GM23338 (cell line): ENCODE data around the gene UBLCP1.

Experiments used
- EZH2 ChIP-seq: fragments of 200-600 bp; sonication (generic); IDR thresholded peaks from one replicate; pipeline ENCODE4 v1.8.0; 2017; ENCODE audit warnings: antibody characterized with exemption, mild to moderate bottlenecking, low read depth; ENCODE audit not compliant: unreplicated experiment
- JUNB ChIP-seq: IDR thresholded peaks from one replicate; pipeline ENCODE4 v1.6.1; 2016; ENCODE audit warnings: antibody characterized with exemption; ENCODE audit not compliant: unreplicated experiment
- POLR2AphosphoS5 ChIP-seq: IDR thresholded peaks from 2 replicates; pipeline ENCODE4 v1.6.1; 2016; ENCODE audit warnings: antibody characterized with exemption, low read depth
- TF ChIP-seq, protein P1 (sequence below), 2 experiments: fragments of 200-600 bp in 1 of 2; sonication (generic) in 1 of 2; conservative IDR thresholded peaks; 2 replicates each; pipeline versions ENCODE4 v1.5.1 to v1.6.1; 2016 to 2017; ENCODE audit warnings: antibody characterized with exemption in 2 of 2, low read depth in 2 of 2, mild to moderate bottlenecking in 2 of 2, moderate library complexity in 1 of 2
- TF ChIP-seq, protein P2 (sequence below): IDR thresholded peaks from one replicate; pipeline ENCODE4 v1.6.1; 2018; ENCODE audit warnings: antibody characterized with exemption; ENCODE audit not compliant: unreplicated experiment

DNA sequence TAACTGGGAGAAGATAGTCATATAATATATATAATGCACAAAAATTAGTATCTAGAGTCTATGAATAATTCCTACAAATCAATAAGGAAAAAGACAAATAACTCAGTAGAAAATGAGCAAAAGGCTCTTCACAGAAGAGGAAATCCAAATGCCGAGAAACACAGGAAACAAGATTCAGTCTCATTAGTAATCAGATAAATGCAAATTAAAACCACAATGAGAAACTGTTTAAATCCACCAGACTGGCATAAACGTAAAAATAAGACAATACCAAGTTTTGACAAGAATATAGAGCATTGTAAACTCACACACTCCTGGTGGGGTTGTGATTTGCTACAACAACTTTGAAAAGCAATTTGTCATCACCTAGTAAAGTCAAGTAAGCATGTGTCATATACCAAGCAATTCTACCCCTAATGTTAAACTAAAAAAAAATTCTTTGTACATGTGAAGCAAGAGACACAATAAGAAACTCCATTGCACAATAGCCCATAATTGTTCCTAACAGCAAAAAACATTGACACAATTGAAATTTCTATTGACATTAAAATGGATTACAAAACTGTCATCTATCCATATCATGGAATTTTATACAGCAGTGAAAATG, 21.0 kb upstream of the UBLCP1 start:
- TF ChIP-seq, protein P1, sequence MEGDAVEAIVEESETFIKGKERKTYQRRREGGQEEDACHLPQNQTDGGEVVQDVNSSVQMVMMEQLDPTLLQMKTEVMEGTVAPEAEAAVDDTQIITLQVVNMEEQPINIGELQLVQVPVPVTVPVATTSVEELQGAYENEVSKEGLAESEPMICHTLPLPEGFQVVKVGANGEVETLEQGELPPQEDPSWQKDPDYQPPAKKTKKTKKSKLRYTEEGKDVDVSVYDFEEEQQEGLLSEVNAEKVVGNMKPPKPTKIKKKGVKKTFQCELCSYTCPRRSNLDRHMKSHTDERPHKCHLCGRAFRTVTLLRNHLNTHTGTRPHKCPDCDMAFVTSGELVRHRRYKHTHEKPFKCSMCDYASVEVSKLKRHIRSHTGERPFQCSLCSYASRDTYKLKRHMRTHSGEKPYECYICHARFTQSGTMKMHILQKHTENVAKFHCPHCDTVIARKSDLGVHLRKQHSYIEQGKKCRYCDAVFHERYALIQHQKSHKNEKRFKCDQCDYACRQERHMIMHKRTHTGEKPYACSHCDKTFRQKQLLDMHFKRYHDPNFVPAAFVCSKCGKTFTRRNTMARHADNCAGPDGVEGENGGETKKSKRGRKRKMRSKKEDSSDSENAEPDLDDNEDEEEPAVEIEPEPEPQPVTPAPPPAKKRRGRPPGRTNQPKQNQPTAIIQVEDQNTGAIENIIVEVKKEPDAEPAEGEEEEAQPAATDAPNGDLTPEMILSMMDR (conservative IDR thresholded peaks at IDR 0.05; ENCODE audit: low read depth in 2 of 2) = no peak
- TF ChIP-seq POLR2AphosphoS5 = no peak
- no peak for TF ChIP-seq JUNB
- no peak for TF ChIP-seq EZH2
- TF ChIP-seq, protein P2, sequence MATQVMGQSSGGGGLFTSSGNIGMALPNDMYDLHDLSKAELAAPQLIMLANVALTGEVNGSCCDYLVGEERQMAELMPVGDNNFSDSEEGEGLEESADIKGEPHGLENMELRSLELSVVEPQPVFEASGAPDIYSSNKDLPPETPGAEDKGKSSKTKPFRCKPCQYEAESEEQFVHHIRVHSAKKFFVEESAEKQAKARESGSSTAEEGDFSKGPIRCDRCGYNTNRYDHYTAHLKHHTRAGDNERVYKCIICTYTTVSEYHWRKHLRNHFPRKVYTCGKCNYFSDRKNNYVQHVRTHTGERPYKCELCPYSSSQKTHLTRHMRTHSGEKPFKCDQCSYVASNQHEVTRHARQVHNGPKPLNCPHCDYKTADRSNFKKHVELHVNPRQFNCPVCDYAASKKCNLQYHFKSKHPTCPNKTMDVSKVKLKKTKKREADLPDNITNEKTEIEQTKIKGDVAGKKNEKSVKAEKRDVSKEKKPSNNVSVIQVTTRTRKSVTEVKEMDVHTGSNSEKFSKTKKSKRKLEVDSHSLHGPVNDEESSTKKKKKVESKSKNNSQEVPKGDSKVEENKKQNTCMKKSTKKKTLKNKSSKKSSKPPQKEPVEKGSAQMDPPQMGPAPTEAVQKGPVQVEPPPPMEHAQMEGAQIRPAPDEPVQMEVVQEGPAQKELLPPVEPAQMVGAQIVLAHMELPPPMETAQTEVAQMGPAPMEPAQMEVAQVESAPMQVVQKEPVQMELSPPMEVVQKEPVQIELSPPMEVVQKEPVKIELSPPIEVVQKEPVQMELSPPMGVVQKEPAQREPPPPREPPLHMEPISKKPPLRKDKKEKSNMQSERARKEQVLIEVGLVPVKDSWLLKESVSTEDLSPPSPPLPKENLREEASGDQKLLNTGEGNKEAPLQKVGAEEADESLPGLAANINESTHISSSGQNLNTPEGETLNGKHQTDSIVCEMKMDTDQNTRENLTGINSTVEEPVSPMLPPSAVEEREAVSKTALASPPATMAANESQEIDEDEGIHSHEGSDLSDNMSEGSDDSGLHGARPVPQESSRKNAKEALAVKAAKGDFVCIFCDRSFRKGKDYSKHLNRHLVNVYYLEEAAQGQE = no peak
